Kidney capillary endothelial cell (primary cell): ENCODE measurements around the gene ADAMTS2.

Experiments used
- DNase-seq: peaks from one replicate; pipeline ENCODE4 v3.0.0-alpha.2; 2018; ENCODE audit warnings: low spot score

Gene ADAMTS2

DNA sequence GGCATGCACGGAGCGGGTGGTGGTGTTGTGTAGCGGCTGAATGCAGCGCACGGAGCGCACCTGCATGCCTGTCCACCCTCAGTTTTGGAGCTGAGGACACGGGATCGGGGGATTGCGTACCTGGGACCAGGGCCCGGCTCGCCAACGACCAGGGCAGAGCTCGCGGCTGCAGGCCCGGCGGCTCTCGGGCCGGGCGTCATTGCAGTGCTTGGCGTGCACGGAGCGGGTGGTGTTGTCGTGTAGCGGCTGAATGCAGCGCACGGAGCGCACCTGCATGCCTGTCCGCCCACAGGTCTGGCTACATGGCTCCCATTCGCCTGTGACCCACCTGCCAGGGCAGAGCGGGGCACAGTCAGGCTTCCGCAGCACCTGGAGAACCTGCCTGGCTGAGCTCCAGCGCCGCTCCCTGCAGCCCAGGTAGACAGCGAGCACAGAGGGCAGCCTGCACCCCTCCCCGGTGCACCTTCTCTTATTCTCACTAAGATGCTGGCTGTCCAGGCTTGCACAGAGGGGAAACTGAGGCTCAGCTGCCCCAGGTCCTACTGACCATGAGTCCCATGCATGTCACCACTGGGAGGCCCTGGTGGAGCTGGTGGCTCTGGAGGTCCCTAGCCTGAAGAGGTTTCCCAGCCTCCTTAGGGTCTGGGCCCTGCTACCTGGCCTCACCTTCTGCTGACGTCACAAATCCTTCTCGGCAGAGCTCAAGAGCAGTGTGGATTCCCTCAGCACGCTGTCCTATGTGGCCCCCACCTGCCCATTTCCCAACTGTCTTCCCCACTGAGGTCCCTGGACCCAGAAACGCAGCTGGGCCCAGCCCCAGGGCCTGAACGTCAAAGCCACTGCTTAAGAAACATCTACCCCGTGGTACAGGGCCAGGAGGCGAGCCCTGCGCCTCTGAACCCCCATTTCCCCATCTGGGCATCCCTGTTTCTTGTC is 220.1 kb downstream of the ADAMTS2 start:
- DNase-seq, result no peak

DNA sequence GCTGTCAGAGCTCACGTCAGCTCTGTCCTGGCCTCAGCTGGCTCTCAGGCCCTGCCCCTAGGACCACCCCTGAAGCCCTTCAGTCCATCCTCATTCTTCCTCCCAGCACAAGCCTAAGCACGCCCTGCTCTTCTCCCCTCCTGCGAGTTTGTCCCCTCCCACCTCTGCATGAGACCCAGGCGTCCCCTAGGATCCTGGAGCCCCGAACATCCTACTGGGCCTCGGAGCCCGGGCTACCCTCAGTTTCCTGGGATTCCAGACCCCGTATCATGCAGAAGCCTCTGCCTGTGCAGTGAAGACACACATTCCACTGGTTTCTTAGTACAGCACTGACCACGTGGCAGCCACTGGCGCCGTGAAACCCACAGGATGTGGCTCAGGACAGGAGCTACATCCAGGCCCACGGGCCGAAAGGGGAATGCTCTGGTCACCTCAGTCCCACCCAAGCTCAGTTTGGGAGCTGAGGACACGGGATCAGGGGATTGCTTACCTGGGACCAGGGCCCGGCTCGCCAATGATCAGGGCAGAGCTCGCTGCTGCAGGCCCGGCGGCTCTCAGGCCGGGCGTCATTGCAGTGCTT is 220.9 kb downstream of the ADAMTS2 start:
- no peak for DNase-seq

DNA sequence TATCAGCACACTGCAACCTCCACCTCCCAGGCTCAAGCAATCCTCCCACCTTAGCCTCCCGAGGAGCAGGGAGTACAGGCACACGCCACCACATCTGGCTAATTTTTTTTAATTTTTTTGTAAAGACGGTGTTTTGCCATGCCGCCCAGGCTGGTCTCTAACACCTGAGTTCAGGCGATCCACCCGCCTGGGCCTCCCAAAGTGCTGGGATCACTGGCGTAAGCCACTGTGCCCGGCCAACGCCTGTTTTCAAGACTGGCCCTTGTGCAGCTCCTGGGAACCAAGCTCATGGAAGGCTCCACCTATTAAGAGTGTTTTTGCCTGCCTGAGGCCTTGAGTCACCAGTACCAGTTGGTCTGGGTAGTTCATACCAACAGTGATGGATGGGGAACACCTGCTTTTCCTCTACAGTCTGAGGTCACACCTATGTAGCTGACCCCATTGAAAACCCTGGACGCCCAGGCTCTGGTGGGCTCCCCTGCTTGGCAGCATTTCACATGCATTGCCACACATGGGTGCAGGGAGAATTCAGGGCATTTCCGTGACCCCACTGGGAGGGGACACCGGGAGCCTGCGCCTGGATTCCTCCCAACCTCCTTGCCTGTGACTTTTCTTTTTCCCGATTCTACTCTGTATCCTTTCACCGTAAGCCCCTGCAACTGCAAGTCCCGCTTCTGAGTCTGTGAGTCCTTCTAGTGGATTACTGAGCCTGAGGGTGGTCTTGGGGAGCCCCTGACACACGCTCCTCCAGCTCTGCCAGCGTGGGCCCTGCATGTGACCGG is 221.6 kb downstream of the ADAMTS2 start:
- no peak for DNase-seq

DNA sequence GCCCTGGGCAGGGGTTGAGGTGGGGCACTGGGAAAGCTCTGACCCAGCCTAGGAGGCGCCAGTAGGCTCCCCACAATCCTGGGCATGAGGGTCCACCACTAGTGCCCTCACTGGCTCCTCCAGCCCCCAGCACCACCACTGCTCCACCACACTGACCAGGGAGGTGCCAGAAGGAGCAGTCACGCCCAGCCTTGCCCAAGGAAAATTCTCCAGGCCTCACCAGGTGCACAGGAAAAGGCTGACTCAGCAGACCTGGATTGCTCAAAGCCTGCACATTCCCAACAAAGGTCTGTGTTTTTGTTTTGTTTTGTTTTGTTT is 222.2 kb downstream of the ADAMTS2 start:
- DNase-seq, result no peak

DNA sequence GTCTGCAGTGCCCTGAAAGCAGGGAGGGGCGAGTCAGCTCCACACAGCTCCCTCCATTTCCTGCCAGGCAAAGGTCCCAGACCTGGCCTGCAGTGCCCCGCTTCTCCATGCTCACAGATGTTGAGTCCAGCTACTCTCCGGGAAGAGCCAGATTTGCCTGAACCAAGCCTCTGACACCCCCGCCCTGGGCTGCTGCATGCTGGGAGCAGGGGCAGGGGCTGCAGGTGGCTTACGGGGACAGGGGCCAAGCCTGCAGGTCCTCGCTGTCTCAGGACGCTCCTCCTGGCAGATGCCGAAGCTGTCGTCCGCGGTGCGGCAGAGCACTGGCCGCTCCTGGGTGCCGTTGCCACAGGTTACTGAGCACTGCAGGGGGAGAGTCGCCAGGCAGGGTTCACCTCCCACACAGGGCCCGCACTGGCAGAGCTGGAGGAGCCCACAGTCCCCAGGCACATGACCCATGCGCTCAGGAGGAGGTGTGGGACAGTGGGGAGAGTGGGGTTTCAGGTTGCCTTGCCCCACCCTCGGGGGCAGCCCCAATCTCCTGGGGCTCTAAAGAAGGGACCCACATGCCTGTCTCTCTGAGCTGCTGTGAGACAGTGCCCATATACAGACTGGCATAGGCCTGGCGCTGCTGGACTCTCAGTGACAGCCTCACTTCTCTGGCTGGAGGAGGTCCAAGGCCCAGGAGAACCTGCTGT is 222.7 kb downstream of the ADAMTS2 start:
- no peak for DNase-seq

- DNase-seq, result no peak
These were observed 223.6 kb downstream of the ADAMTS2 start for GRCh38 chr5:179121667-179122111.

DNA sequence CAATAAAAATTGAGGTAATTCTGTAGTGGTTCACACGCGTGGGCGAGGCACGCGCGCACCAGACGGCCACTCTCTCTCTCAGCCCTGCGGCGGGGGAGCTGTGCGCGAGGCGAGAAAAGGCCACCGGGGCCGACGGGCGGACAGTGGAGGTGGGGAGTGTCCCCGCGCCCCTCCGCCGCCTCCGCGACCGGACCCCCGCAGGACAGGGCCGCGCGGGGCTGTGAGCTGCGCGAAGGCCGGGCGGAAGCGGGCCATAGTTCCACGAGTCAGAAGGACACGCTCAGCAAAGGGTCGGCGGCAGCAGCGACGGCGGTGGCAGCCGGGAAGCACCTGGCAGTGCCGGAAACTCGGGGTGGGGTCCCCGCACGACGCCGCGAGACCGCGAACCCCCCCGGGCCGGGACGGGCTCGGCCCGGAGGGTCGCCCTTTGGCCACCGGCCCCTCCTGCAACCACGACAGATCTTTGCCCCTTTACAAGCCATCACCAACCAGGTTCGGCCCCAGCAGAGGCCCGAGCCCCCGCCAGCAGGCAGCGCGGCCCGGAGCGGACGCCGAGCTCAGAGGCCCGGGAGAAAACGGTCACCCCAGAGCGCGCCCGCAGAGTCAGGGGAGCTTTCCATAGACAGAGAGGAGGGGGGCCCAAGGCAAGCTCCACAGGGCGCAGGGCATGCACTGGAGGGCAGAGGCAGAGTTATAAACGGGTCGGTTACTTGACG is 224.2 kb downstream of the ADAMTS2 start:
- DNase-seq, result no peak

DNA sequence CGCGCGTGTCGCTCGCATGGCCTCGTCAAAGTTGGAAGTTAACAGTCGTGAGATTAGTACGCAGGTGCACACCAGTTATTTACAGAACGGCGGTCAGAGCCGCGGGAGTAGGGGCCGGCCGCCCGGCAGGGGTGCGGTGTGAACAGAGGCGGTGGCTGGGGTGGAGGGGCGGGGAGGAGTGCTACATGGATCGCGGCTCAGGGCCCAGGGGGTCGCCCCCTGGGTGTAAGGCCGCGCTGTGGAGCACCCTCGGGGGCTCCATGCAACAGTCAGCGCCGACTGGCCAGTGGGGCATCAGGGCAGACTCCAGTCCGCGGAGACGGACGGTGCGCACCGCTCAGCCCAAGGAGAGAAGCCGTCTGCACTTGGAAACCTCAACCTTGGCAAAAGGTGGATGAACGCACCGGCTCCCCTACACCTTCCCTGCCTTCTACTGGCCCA is 224.8 kb downstream of the ADAMTS2 start:
- no peak for DNase-seq

GRCh38 chr5:179119415-179120170 is 225.7 kb downstream of the ADAMTS2 start:
- DNase-seq, result no peak

GRCh38 chr5:179118756-179119414 is 226.4 kb downstream of the ADAMTS2 start:
- DNase-seq, result no peak

- DNase-seq, result no peak
These were observed 226.9 kb downstream of the ADAMTS2 start for GRCh38 chr5:179118338-179118737.

DNA sequence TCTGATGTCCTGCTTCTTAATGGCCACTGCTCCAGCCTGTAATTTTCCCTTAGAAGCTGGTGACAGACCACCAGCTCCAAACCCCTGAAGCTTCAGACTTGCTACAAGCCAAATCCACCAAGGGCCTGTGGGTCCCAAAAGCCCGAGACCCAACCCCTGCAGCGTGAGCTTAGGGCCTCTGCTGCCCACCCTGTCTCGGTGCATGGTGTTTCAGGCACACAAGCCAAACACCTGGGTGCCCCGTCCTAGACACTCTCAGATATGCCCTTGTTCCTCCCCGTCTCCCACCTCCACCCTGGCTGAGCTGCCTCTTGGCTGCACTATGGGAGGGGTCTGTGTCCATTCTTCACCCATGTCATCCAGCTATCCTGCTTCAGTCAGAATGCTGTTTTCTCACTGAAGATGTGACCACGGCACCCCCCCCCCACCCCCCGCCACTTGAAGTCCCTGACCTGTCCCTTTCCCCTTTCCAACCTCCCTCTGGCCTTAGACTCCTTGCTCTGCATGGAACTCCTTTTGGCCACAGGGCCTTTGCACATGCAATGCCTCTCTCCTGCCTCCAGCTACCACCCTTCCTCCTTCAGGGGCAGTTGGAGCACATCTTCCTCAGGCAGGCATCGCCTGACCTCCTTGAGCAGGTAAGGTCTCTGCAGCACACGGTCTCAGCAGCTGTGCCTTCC is 229.3 kb downstream of the ADAMTS2 start:
- DNase-seq, result no peak

DNA sequence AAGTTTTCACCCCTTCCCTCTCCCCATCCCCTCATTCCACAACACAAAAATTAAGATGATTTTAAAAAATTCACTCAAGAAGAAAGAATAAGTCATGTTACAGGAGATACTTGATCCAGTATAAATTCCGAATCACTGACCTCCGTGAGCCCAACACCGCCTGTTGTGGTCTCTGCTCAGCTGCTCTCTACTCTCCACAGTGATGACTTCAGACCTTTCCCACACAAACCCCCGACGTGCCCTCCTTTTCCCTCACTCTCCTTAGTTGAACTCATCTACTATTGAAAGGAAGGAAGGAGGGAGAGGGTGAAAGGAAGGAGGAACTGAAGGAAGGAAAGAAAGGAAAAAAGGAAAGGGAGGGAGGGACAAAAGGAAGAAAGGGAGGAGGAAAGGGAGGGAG is 230.0 kb downstream of the ADAMTS2 start:
- DNase-seq, result no peak

GRCh38 chr5:179114756-179115155 is 230.5 kb downstream of the ADAMTS2 start:
- DNase-seq, result no peak

DNA sequence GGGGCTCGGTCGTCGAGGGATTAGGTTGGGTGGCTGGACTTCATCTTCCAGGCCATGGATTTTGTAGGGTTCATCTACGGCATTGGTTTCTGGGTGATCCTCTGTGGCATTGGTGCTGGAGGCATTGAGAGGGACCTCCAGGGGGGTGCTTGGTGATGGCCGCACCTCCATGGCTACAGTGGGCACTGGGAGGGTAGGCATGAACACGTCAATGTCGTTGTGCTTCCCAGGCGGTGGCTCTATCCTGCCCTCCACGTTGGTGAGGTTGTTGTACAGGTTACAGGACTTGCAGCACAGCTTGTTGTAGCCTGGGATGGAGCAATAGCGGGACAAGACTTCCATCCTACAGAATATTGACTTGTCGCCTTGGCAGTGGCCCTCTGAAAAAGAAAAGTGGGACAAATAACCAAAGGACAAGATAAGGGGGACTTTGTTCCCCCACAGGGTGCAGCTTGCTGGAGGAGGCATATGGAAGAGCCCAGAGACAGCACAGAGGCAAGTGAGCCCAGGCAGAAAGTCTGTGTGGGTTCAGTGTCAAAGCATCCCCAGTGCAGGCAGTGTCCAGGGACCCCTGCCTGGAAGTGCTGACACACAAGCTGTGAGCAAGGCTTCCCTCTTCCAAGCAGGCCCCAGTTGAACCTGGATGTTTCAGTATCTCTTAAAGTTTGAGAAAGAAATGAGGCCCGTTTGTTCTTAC is 231.2 kb downstream of the ADAMTS2 start:
- DNase-seq, result no peak

- DNase-seq, result no peak
These were observed 232.1 kb downstream of the ADAMTS2 start for GRCh38 chr5:179113143-179113530.

DNA sequence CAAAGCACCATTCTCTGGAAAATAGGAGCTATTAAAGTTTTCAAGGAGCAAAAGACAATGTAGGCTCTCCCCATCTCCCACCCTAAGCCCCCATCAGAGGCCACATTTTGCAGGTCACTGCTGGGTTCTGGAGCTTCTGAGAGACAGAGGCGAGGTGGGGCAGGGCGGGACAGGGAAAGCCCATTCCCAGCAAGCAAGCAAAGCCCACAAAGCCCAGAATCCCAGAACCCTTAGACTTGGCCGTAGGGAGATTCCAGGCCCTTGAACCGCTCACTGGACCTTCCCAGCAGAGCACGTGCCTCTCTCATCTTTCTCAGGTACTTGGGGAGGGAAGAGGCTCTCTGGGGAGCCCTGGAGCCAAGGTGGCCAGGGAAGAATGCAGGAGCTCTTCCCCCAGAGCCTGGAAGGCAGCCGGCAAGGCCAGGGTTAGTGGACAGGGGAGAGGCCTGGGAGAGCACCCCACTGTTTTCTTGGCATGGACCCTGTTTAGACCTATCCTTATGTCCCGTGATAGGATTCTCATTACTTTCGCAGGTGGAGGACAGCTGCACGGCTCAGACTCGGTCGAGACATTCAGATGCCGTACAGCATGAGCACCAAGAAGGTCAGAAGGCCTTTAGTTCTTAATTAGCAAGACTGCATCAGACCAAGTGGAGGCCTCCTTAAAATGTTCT is 232.7 kb downstream of the ADAMTS2 start:
- no peak for DNase-seq
